ENCODE data around the gene SATB2. TPM values are rescaled to one million over a fixed set of nuclear protein-coding genes. Genes with fewer than 3 reads are reported as not detected.

The SATB2 gene
- total RNA-seq, 1 donor = 53.2 TPM

GRCh38 chr2:199329031-199329430 is 128.7 kb downstream of the SATB2 start:
- Histone ChIP-seq H3K4me1 (ENCODE audit: insufficient read depth, low read length) (peaks cover 4% of the 10 kb centered on the region), H3K4me2 (ENCODE audit: insufficient read depth, low read length) (no peak overlapping the region), H3K27ac (ENCODE audit: low read depth, low read length) (peak overlapping the region; percentile 21), H3K36me3 (ENCODE audit: insufficient read depth, low read length) (peaks cover 35% of the 10 kb centered on the region), H3K27me3 (ENCODE audit: insufficient read depth, low read length) (no peaks in the 10 kb centered on the region), H3K4me3 (ENCODE audit: insufficient read depth, low read length) (no peak overlapping the region), H4K20me1 (ENCODE audit: insufficient read depth, low read length) (no peaks in the 10 kb centered on the region), H2AFZ (ENCODE audit: low read length) (no peak overlapping the region), H3K79me2 (ENCODE audit: insufficient read depth, low read length) (peaks cover 33% of the 10 kb centered on the region), H3K9me3 (ENCODE audit: low read depth, low read length) (no peaks in the 10 kb centered on the region)
- no peak for DNase-seq (ENCODE audit: insufficient read length, low spot score, missing footprints)
- TF ChIP-seq CTCF (IDR thresholded peaks at IDR 0.05; ENCODE audit: extremely low read depth, low read depth, low read length) = no peak

GRCh38 chr2:199325881-199326280 is 131.9 kb downstream of the SATB2 start:
- Histone ChIP-seq H3K27ac (ENCODE audit: low read depth, low read length) (no peak overlapping the region), H3K4me2 (ENCODE audit: insufficient read depth, low read length) (no peak overlapping the region), H3K4me1 (ENCODE audit: insufficient read depth, low read length) (peaks cover 4% of the 10 kb centered on the region), H4K20me1 (ENCODE audit: insufficient read depth, low read length) (no peaks in the 10 kb centered on the region), H3K4me3 (ENCODE audit: insufficient read depth, low read length) (no peak overlapping the region), H2AFZ (ENCODE audit: low read length) (no peak overlapping the region), H3K9me3 (ENCODE audit: low read depth, low read length) (no peaks in the 10 kb centered on the region), H3K36me3 (ENCODE audit: insufficient read depth, low read length) (peaks cover 56% of the 10 kb centered on the region), H3K27me3 (ENCODE audit: insufficient read depth, low read length) (no peaks in the 10 kb centered on the region), H3K79me2 (ENCODE audit: insufficient read depth, low read length) (peaks cover 18% of the 10 kb centered on the region)
- DNase-seq (ENCODE audit: insufficient read length, low spot score, missing footprints) = no peak
- TF ChIP-seq CTCF (IDR thresholded peaks at IDR 0.05; ENCODE audit: extremely low read depth, low read depth, low read length) = no peak

- H3K36me3 ChIP-seq (ENCODE audit: insufficient read depth, low read length) = peaks cover 63% of the 10 kb centered on the region
- H3K27me3 ChIP-seq (ENCODE audit: insufficient read depth, low read length) = no peaks in the 10 kb centered on the region
- no peak for TF ChIP-seq CTCF (IDR thresholded peaks at IDR 0.05; ENCODE audit: extremely low read depth, low read depth, low read length)
- no peaks in the 10 kb centered on the region for H4K20me1 ChIP-seq (ENCODE audit: insufficient read depth, low read length)
- no peak for DNase-seq (ENCODE audit: insufficient read length, low spot score, missing footprints)
- no peak overlapping the region for H3K27ac ChIP-seq (ENCODE audit: low read depth, low read length)
- no peak overlapping the region for H3K4me2 ChIP-seq (ENCODE audit: insufficient read depth, low read length)
- no peak overlapping the region for H2AFZ ChIP-seq (ENCODE audit: low read length)
- H3K4me3 ChIP-seq (ENCODE audit: insufficient read depth, low read length) = no peak overlapping the region
- H3K9me3 ChIP-seq (ENCODE audit: low read depth, low read length) = no peaks in the 10 kb centered on the region
- H3K79me2 ChIP-seq (ENCODE audit: insufficient read depth, low read length) = peaks cover 20% of the 10 kb centered on the region
- no peaks in the 10 kb centered on the region for H3K4me1 ChIP-seq (ENCODE audit: insufficient read depth, low read length)
Observed at GRCh38 chr2:199322151-199322550, 135.6 kb downstream of the SATB2 start.

GRCh38 chr2:199317646-199318045 is 140.1 kb downstream of the SATB2 start:
- H4K20me1 ChIP-seq (ENCODE audit: insufficient read depth, low read length) = no peaks in the 10 kb centered on the region
- H3K4me1 ChIP-seq (ENCODE audit: insufficient read depth, low read length) = peaks cover 11% of the 10 kb centered on the region
- peaks cover 16% of the 10 kb centered on the region for H3K79me2 ChIP-seq (ENCODE audit: insufficient read depth, low read length)
- H3K27ac ChIP-seq (ENCODE audit: low read depth, low read length) = no peak overlapping the region
- H3K9me3 ChIP-seq (ENCODE audit: low read depth, low read length) = no peaks in the 10 kb centered on the region
- H3K4me2 ChIP-seq (ENCODE audit: insufficient read depth, low read length) = no peak overlapping the region
- no peak overlapping the region for H2AFZ ChIP-seq (ENCODE audit: low read length)
- H3K4me3 ChIP-seq (ENCODE audit: insufficient read depth, low read length) = no peak overlapping the region
- H3K36me3 ChIP-seq (ENCODE audit: insufficient read depth, low read length) = peaks cover 57% of the 10 kb centered on the region
- no peak for TF ChIP-seq CTCF (IDR thresholded peaks at IDR 0.05; ENCODE audit: extremely low read depth, low read depth, low read length)
- DNase-seq (ENCODE audit: insufficient read length, low spot score, missing footprints) = no peak
- no peaks in the 10 kb centered on the region for H3K27me3 ChIP-seq (ENCODE audit: insufficient read depth, low read length)

Measured in osteoblast (primary cell).